Mucosa of descending colon (tissue), 3 donors: ENCODE data around the gene POLR2H. TPM values are rescaled to one million over a fixed set of nuclear protein-coding genes. Genes with fewer than 3 reads are reported as not detected.

Experiments used
- ATAC-seq: fragments of 200-7000 bp; cut with Tn5 transposase; one replicate; pipeline ENCODE4 v1.9.1; 2020; ENCODE audit warnings: mild to moderate bottlenecking, moderate library complexity
- DNase-seq, 3 donors: peaks; one replicate each; pipeline ENCODE4 v3.0.0-alpha.2; 2020
- H3K36me3 ChIP-seq: fragments of 200-600 bp; one replicate; pipeline ENCODE4 v1.8.0; 2021; ENCODE audit warnings: low read depth, mild to moderate bottlenecking
- H3K4me1 ChIP-seq: fragments of 200-600 bp; one replicate; pipeline ENCODE4 v1.8.0; 2021; ENCODE audit warnings: low read depth, mild to moderate bottlenecking
- H3K4me3 ChIP-seq: fragments of 200-600 bp; one replicate; pipeline ENCODE4 v1.8.0; 2021; ENCODE audit warnings: mild to moderate bottlenecking
- H3K9me3 ChIP-seq: fragments of 200-600 bp; one replicate; pipeline ENCODE4 v1.8.0; 2021; ENCODE audit warnings: mild to moderate bottlenecking
- intact Hi-C, 2 donors: fragments of 100-400 bp; cut with DNase I in 1 of 2; cut with micrococcal nuclease in 1 of 2; formaldehyde crosslinking; loops; one replicate each; pipeline versions ENCODE4 v1.11.0 to v1.11.1; 2022; cut with DNase I, micrococcal nuclease
- total RNA-seq, 3 donors: library from RNA; stranded (reverse); fragmentation: NEBNext Ultra II Directional in 2 of 3; extraction: Animal tissue kit (Norgen Biotek cat#: 25700) in 2 of 3; gene quantifications; one replicate each; pipeline versions ENCODE4 v1.2.1 to v1.2.4, GENCODE V29; 2021 to 2023
- TF ChIP-seq, protein P1 (sequence below): fragments of 200-600 bp; IDR thresholded peaks from one replicate; pipeline ENCODE4 v1.8.0; 2022; ENCODE audit warnings: antibody characterized with exemption, mild to moderate bottlenecking
- donor health status: DM: no; HTN: no; CAD: no; lungs with moderate emphysema.
- donor health status: DM: no; HTN: no; CAD: no.
- donor health status: DM: no; HTN: yes; CAD: no.

The POLR2H gene
- total RNA-seq, 3 donors from 2014 or later, result 87.8 to 126 (median 90.1) TPM

DNA sequence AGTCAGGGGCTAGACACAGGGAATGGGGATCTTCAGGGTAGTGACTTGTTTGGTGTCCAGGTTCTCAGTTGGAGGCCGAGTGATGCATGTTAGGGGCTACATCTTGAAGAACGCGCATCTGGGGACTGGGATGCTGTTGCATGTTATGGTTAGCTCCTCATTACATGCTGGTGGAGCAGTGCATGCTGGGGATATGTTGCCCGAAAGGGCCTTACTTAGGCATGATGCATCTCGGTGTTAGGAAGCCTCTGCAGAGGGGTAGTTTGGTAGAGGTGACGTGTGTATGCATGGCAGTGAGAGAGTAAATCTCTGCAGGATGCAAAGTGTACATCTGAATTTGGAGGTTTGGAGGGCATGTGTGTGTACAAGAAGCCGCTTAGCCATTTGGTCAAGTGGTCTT lies 44.7 kb upstream of the POLR2H start:
- Histone ChIP-seq H3K4me1 (peaks cover 46% of the 10 kb centered on the region), H3K4me3 (no peak overlapping the region), H3K36me3 (peaks cover 13% of the 10 kb centered on the region), H3K9me3 (no peaks in the 10 kb centered on the region)
- TF ChIP-seq, protein P1, sequence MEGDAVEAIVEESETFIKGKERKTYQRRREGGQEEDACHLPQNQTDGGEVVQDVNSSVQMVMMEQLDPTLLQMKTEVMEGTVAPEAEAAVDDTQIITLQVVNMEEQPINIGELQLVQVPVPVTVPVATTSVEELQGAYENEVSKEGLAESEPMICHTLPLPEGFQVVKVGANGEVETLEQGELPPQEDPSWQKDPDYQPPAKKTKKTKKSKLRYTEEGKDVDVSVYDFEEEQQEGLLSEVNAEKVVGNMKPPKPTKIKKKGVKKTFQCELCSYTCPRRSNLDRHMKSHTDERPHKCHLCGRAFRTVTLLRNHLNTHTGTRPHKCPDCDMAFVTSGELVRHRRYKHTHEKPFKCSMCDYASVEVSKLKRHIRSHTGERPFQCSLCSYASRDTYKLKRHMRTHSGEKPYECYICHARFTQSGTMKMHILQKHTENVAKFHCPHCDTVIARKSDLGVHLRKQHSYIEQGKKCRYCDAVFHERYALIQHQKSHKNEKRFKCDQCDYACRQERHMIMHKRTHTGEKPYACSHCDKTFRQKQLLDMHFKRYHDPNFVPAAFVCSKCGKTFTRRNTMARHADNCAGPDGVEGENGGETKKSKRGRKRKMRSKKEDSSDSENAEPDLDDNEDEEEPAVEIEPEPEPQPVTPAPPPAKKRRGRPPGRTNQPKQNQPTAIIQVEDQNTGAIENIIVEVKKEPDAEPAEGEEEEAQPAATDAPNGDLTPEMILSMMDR, result no peak
- ATAC-seq (no peak), DNase-seq (no peak)
- intact Hi-C loops, result no loop called here

DNA sequence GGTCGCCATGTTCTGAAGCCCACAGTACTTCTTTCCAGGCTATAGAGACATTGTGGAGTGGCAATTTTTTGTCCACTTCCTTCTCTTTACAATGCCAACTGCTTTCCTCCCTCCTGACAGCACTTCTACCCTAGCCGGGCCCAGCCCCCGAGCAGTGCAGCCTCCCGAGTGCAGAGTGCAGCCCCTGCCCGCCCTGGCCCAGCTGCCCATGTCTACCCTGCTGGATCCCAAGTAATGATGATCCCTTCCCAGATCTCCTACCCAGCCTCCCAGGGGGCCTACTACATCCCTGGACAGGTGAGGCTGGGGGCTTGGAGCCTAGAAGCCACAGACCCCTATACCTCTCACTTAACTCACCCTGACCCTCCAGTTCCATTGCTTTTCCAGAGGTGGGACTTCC lies 44.3 kb upstream of the POLR2H start:
- no peak for DNase-seq
- H3K4me1 ChIP-seq, result peaks cover 46% of the 10 kb centered on the region
- no peak overlapping the region for H3K4me3 ChIP-seq
- intact Hi-C loops, result no loop called here
- H3K36me3 ChIP-seq, result peaks cover 13% of the 10 kb centered on the region
- TF ChIP-seq, protein P1, result no peak
- no peak for ATAC-seq
- H3K9me3 ChIP-seq, result no peaks in the 10 kb centered on the region

DNA sequence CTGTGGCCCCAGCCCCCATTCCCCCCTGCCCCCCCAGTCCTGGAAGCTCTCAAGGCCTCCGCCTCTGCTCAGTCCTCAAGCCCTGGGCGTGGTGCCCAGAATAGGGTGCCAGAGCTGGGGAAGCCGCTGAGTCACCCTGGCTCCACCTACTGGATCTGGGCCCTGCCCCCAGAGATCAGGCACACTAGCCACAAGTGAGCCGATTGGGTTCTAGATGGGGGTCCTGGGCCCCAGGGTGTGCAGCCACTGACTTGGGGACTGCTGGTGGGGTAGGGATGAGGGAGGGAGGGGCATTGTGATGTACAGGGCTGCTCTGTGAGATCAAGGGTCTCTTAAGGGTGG lies 41.4 kb upstream of the POLR2H start:
- H3K9me3 ChIP-seq, result no peaks in the 10 kb centered on the region
- TF ChIP-seq, protein P1, result no peak
- ATAC-seq (peak; percentile 89), DNase-seq (peak; percentile 93 to 95 (median 95))
- H3K36me3 ChIP-seq, result peaks cover 41% of the 10 kb centered on the region
- H3K4me3 ChIP-seq, result no peak overlapping the region
- intact Hi-C loops, result no loop called here
- peaks cover 46% of the 10 kb centered on the region for H3K4me1 ChIP-seq

DNA sequence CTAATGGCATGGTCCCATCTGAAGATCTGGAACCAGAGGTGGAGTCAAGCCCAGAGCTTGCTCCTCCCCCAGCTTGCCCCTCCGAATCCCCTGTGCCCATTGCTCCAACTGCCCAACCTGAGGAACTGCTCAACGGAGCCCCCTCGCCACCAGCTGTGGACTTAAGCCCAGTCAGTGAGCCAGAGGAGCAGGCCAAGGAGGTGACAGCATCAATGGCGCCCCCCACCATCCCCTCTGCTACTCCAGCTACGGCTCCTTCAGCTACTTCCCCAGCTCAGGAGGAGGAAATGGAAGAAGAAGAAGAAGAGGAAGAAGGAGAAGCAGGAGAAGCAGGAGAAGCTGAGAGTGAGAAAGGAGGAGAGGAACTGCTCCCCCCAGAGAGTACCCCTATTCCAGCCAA lies 39.8 kb upstream of the POLR2H start:
- peaks cover 32% of the 10 kb centered on the region for H3K4me1 ChIP-seq
- TF ChIP-seq, protein P1, result no peak
- ATAC-seq (no peak), DNase-seq (no peak)
- H3K4me3 ChIP-seq, result no peak overlapping the region
- H3K9me3 ChIP-seq, result no peaks in the 10 kb centered on the region
- intact Hi-C loops, result no loop called here
- H3K36me3 ChIP-seq, result peaks cover 45% of the 10 kb centered on the region

DNA sequence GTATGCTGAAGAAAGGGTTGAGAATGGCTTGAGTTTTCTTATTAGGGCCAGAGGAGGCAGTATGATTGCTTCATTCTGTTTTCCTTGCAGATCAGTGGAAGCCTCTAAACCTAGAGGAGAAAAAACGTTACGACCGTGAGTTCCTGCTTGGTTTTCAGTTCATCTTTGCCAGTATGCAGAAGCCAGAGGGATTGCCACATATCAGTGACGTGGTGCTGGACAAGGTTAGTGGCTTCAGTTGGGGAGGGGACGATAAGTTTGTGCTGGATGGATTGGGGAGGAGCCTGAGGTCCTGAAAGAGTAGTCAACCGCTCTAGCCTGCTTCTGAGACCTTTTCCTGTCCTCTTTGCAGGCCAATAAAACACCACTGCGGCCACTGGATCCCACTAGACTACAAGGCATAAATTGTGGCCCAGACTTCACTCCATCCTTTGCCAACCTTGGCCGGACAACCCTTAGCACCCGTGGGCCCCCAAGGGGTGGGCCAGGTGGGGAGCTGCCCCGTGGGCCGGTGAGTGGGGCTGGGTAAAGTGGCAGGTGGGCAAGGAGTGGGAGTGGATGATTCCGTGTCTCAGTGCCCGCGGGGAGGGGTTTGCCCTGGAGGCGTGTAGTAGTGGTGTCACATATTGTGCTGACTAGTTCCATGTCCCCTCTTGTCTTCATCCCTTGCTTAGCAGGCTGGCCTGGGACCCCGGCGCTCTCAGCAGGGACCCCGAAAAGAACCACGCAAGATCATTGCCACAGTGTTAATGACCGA lies 38.6 kb upstream of the POLR2H start:
- Histone ChIP-seq H3K9me3 (no peaks in the 10 kb centered on the region), H3K4me1 (peaks cover 22% of the 10 kb centered on the region), H3K36me3 (peaks cover 58% of the 10 kb centered on the region), H3K4me3 (no peak overlapping the region)
- intact Hi-C loops, result no loop called here
- DNase-seq (no peak), ATAC-seq (no peak)
- TF ChIP-seq, protein P1, result no peak

DNA sequence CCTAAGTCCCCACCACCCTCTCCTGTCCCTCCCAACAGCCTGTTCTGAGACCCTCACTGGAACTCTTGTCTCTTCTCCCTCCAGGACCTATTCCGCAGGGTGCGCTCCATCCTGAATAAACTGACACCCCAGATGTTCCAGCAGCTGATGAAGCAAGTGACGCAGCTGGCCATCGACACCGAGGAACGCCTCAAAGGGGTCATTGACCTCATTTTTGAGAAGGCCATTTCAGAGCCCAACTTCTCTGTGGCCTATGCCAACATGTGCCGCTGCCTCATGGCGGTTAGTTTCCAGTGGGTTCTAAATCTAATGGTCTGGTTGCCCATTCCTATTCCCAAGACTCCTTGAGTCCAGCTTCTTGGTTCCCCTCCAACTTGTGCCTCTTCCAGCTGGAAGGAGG lies 37.8 kb upstream of the POLR2H start:
- ATAC-seq (no peak), DNase-seq (no peak)
- Histone ChIP-seq H3K4me1 (peaks cover 15% of the 10 kb centered on the region), H3K9me3 (no peaks in the 10 kb centered on the region), H3K36me3 (peaks cover 61% of the 10 kb centered on the region), H3K4me3 (no peak overlapping the region)
- intact Hi-C loops, result no loop called here
- TF ChIP-seq, protein P1, result no peak
